Activated B cell treated with CpG ODN at 0.5 μM for 24 hours (primary cell): ENCODE data around the gene PSENEN. TPM values are rescaled to one million over a fixed set of nuclear protein-coding genes. Genes with fewer than 3 reads are reported as not detected.
"Not testable (repeated sequence)": the region's sequence is repeated elsewhere in the genome, so short reads cannot be mapped to it uniquely, and the experiment has no call there.

Experiments
- ATAC-seq: fragments of 200-7000 bp; cut with Tn5 transposase; one replicate; pipeline ENCODE4 v1.10.0; 2021; ENCODE audit warnings: low read depth, mild to moderate bottlenecking, moderate library complexity
- CTCF ChIA-PET: fragments of 350-600 bp; sonication (Branson Sonifier 250); formaldehyde crosslinking; loops from one replicate; lab custom pipeline; 2021; ENCODE audit warnings: antibody characterized with exemption; lab: Charles Lee
- POLR2A ChIA-PET: fragments of 350-600 bp; sonication (Branson Sonifier 250); formaldehyde crosslinking; loops from one replicate; lab custom pipeline; 2021; ENCODE audit warnings: antibody characterized with exemption; lab: Charles Lee
- DNase-seq: peaks from one replicate; pipeline ENCODE4 v3.0.0; 2022
- H3K27ac Mint-ChIP-seq: one replicate; pipeline ENCODE4 v1.8.0; 2020; ENCODE audit warnings: mixed read lengths
- H3K27me3 Mint-ChIP-seq: one replicate; pipeline ENCODE4 v1.8.0; 2021; ENCODE audit warnings: mixed read lengths
- H3K36me3 Mint-ChIP-seq: one replicate; pipeline ENCODE4 v1.8.0; 2021; ENCODE audit warnings: low read depth, mixed read lengths
- H3K4me1 Mint-ChIP-seq: one replicate; pipeline ENCODE4 v1.8.0; 2021; ENCODE audit warnings: mixed read lengths
- H3K4me3 Mint-ChIP-seq: one replicate; pipeline ENCODE4 v1.8.0; 2020; ENCODE audit warnings: mild to moderate bottlenecking, mixed read lengths
- H3K9me3 Mint-ChIP-seq: one replicate; pipeline ENCODE4 v1.8.0; 2020; ENCODE audit warnings: mixed read lengths
- CTCF ChIP-seq: fragments of 200-600 bp; IDR thresholded peaks from one replicate; pipeline ENCODE4 v1.8.0; 2022; ENCODE audit warnings: antibody characterized with exemption, mild to moderate bottlenecking
- intact Hi-C: fragments of 100-400 bp; cut with micrococcal nuclease; formaldehyde crosslinking; loops from one replicate; pipeline ENCODE4 v1.15.1; 2024
- total RNA-seq: library from RNA; stranded (reverse); gene quantifications from 2 replicates; pipeline ENCODE4 v1.2.3, GENCODE V29; 2022

PSENEN gene
- total RNA-seq, 1 donor from 2014 or later = 45.0 TPM

- CTCF ChIA-PET = no interaction called here
- ATAC-seq = no peak
- Mint-ChIP-seq H3K9me3 (no peaks in the 10 kb centered on the region), H3K4me3 (no peak overlapping the region), H3K27me3 (no peaks in the 10 kb centered on the region), H3K4me1 (no peaks in the 10 kb centered on the region), H3K27ac (no peak overlapping the region), H3K36me3 (peaks cover 35% of the 10 kb centered on the region)
- TF ChIP-seq CTCF = no peak
- intact Hi-C loops = no loop called here
- POLR2A ChIA-PET = no interaction called here
- no peak for DNase-seq
These were observed 22.6 kb downstream of the PSENEN start for GRCh38 chr19:35768082-35768421.

GRCh38 chr19:35772362-35772761 lies 26.9 kb downstream of the PSENEN start:
- H3K4me1 Mint-ChIP-seq, CTCF ChIA-PET, ATAC-seq, DNase-seq, H3K9me3 Mint-ChIP-seq, H3K4me3 Mint-ChIP-seq, H3K27me3 Mint-ChIP-seq, H3K27ac Mint-ChIP-seq, intact Hi-C loops: not testable (repeated sequence)
- H3K36me3 Mint-ChIP-seq = peaks cover 11% of the 10 kb centered on the region
- POLR2A ChIA-PET = interaction anchor here (0.8 kb wide), 1 partner anchor 24 kb away, joined by 5 read pairs; the partner anchor contains the start of gene LIN37

GRCh38 chr19:35773020-35773806 lies 27.8 kb downstream of the PSENEN start:
- ATAC-seq = no peak
- peaks cover 5% of the 10 kb centered on the region for H3K36me3 Mint-ChIP-seq
- intact Hi-C loops = no loop called here
- no peaks in the 10 kb centered on the region for H3K9me3 Mint-ChIP-seq
- TF ChIP-seq CTCF = no peak
- H3K27me3 Mint-ChIP-seq = no peaks in the 10 kb centered on the region
- no peak for DNase-seq
- H3K27ac Mint-ChIP-seq = no peak overlapping the region
- CTCF ChIA-PET = no interaction called here
- peaks cover 9% of the 10 kb centered on the region for H3K4me1 Mint-ChIP-seq
- POLR2A ChIA-PET = interaction anchor here (0.7 to 0.8 kb wide), 2 partner anchors 25 to 161 kb away, joined by 5 read pairs; partner anchors contain the start of genes HAUS5 and LIN37
- H3K4me3 Mint-ChIP-seq = no peak overlapping the region

GRCh38 chr19:35774274-35775045 lies 29.0 kb downstream of the PSENEN start:
- H3K4me1 Mint-ChIP-seq = peaks cover 9% of the 10 kb centered on the region
- no peaks in the 10 kb centered on the region for H3K36me3 Mint-ChIP-seq
- ATAC-seq = no peak
- no peaks in the 10 kb centered on the region for H3K27me3 Mint-ChIP-seq
- ChIA-PET POLR2A (interaction anchor here (0.6 to 0.7 kb wide), 2 partner anchors 254 to 1076 kb away, joined by 4 read pairs; no protein-coding TSS in a partner anchor), CTCF (no interaction called here)
- peak overlapping the region; percentile 79 for H3K4me3 Mint-ChIP-seq
- no peak overlapping the region for H3K27ac Mint-ChIP-seq
- DNase-seq = no peak
- intact Hi-C loops = loop anchor here (1.0 to 5.0 kb wide), 7 partner anchors 16 to 157 kb away; partner anchors contain the start of genes APLP1, COX6B1, LIN37 and PROSER3
- H3K9me3 Mint-ChIP-seq = no peaks in the 10 kb centered on the region
- TF ChIP-seq CTCF = no peak

- DNase-seq (no peak), ATAC-seq (no peak)
- TF ChIP-seq CTCF = no peak
- Mint-ChIP-seq H3K36me3 (no peaks in the 10 kb centered on the region), H3K9me3 (no peaks in the 10 kb centered on the region), H3K4me3 (peak overlapping the region; percentile 79), H3K27ac (no peak overlapping the region), H3K27me3 (no peaks in the 10 kb centered on the region), H3K4me1 (peaks cover 9% of the 10 kb centered on the region)
- ChIA-PET POLR2A (interaction anchor here (0.6 kb wide), 1 partner anchor 254 kb away, joined by 4 read pairs; no protein-coding TSS in a partner anchor), CTCF (no interaction called here)
- intact Hi-C loops = loop anchor here (1.0 to 5.0 kb wide), 7 partner anchors 17 to 156 kb away; partner anchors contain the start of genes APLP1, COX6B1, LIN37 and PROSER3
These were observed 29.5 kb downstream of the PSENEN start for GRCh38 chr19:35775046-35775297.
